GM12878 (cell line): ENCODE measurements around the gene RHCE. TPM values are rescaled to one million over a fixed set of nuclear protein-coding genes. Genes with fewer than 3 reads are reported as not detected.

Experiments used
- ATAC-seq: fragments of 200-7000 bp; cut with Tn5 transposase; 3 replicates; pipeline ENCODE4 v1.9.1; 2020; ENCODE audit warnings: mild to moderate bottlenecking, moderate library complexity
- BruUV-seq: library from RNA; stranded (reverse); fragments of 400-500 nt; replicated peaks from 2 replicates; lab custom pipeline; 2021; lab: Mats Ljungman, UMichigan
- CTCF ChIA-PET: fragments of 300-600 bp; sonication (Branson Sonifier 250); formaldehyde crosslinking; extraction: SDS; loops from one replicate; lab custom pipeline; 2021; ENCODE audit warnings: inconsistent platforms; lab: Yijun Ruan, JAX
- POLR2A ChIA-PET: fragments of 350-600 bp; formaldehyde crosslinking; extraction: SDS; loops from one replicate; lab custom pipeline; 2021; ENCODE audit warnings: inconsistent platforms; lab: Charles Lee
- RAD21 ChIA-PET: fragments of 300-600 bp; sonication (Branson Sonifier 250); formaldehyde crosslinking; loops from one replicate; lab custom pipeline; 2023; ENCODE audit warnings: antibody characterized with exemption; ENCODE audit not compliant: unreplicated experiment; lab: Charles Lee
- SMC1A ChIA-PET: fragments of 300-600 bp; sonication (Branson Sonifier 250); formaldehyde crosslinking; loops from one replicate; lab custom pipeline; 2023; ENCODE audit not compliant: unreplicated experiment, uncharacterized antibody; lab: Charles Lee
- DNase-seq: peaks from one replicate; pipeline ENCODE4 v3.0.0-alpha.2; 2011; ENCODE audit warnings: low read depth, low spot score
- FAIRE-seq: peaks from 3 replicates; lab custom pipeline; 2011; peaks lifted over from hg19 to GRCh38; lab: Jason Lieb, UNC
- H2AFZ ChIP-seq: 2 replicates; pipeline ENCODE4 v1.6.0; 2011; ENCODE audit warnings: low read depth, low read length, control low read depth; ENCODE audit not compliant: control insufficient read depth
- H3K27ac ChIP-seq: 2 replicates; pipeline ENCODE4 v1.5.1; 2011; ENCODE audit warnings: control low read depth; ENCODE audit not compliant: control insufficient read depth, insufficient read depth
- H3K27me3 ChIP-seq, 2 experiments: replicated peaks in 1 of 2; 2 replicates each; pipeline versions ENCODE4 v1.6.0 to v1.6.1; 2011; ENCODE audit warnings: low read length in 1 of 2; ENCODE audit not compliant: control insufficient read depth in 2 of 2, insufficient read depth in 2 of 2
- H3K36me3 ChIP-seq, 2 experiments: 2 replicates each; pipeline ENCODE4 v1.5.1; 2011; ENCODE audit warnings: low read length in 1 of 2; ENCODE audit not compliant: control insufficient read depth in 2 of 2, insufficient read depth in 2 of 2
- H3K4me1 ChIP-seq: 2 replicates; pipeline ENCODE4 v1.6.1; 2011; ENCODE audit warnings: mild to moderate bottlenecking, low read length, moderate library complexity, mixed read lengths; ENCODE audit not compliant: control insufficient read depth, insufficient read depth
- H3K4me2 ChIP-seq: 2 replicates; pipeline ENCODE4 v1.6.0; 2011; ENCODE audit warnings: control low read depth; ENCODE audit not compliant: control insufficient read depth, insufficient read depth
- H3K4me3 ChIP-seq: fragments of 200-600 bp; sonication (generic); 2 replicates; pipeline ENCODE4 v1.5.1; 2016
- H3K79me2 ChIP-seq: 2 replicates; pipeline ENCODE4 v1.6.0; 2011; ENCODE audit warnings: low read length; ENCODE audit not compliant: control insufficient read depth, insufficient read depth
- H3K9ac ChIP-seq: 2 replicates; pipeline ENCODE4 v1.8.0; 2011; ENCODE audit warnings: low read length, control low read depth, mixed read lengths; ENCODE audit not compliant: control insufficient read depth, insufficient read depth
- H3K9me3 ChIP-seq: replicated peaks from 3 replicates; pipeline ENCODE4 v1.5.1; 2011; ENCODE audit warnings: mild to moderate bottlenecking, low read length; ENCODE audit not compliant: control insufficient read depth, insufficient read depth
- H4K20me1 ChIP-seq: 2 replicates; pipeline ENCODE4 v1.6.0; 2011; ENCODE audit not compliant: control insufficient read depth, insufficient read depth
- DPF2 ChIP-seq: fragments of 450-650 bp; IDR thresholded peaks from 2 replicates; pipeline ENCODE4 v1.6.1; 2017; ENCODE audit warnings: mild to moderate bottlenecking
- EGR1 ChIP-seq, 2 experiments: IDR thresholded peaks; 1 replicate in 1 of 2; 2 replicates in 1 of 2; pipeline ENCODE4 v1.6.1; 2011 to 2012; ENCODE audit warnings: low read depth in 2 of 2, low read length in 2 of 2, borderline replicate concordance in 1 of 2, mild to moderate bottlenecking in 1 of 2, moderate library complexity in 1 of 2
- LARP7 ChIP-seq: fragments of 450-650 bp; IDR thresholded peaks from 2 replicates; pipeline ENCODE4 v1.6.1; 2017; ENCODE audit warnings: mild to moderate bottlenecking
- RELA ChIP-seq: fragments of 450-650 bp; IDR thresholded peaks from 2 replicates; pipeline ENCODE4 v1.8.0; 2014; ENCODE audit warnings: borderline replicate concordance; ENCODE audit not compliant: partially characterized antibody
- STAT3 ChIP-seq: IDR thresholded peaks from 2 replicates; pipeline ENCODE4 v1.6.1; 2011; ENCODE audit warnings: low read depth, low read length, improper control_type of control experiment
- ZNF384 ChIP-seq: IDR thresholded peaks from 2 replicates; pipeline ENCODE4 v1.6.1; 2012; ENCODE audit warnings: low read depth, mild to moderate bottlenecking, low read length, improper control_type of control experiment, borderline replicate concordance
- WGBS: methylation state at CpG from one replicate; pipeline ENCODE4 v1.1.6; 2016; ENCODE audit warnings: low lambda C conversion rate; ENCODE audit not compliant: insufficient replicate concordance, insufficient coverage; ENCODE audit errors: missing lambda C conversion rate; 5-methylcytosine and 5-hydroxymethylcytosine counted together
- in situ Hi-C: fragments of 300-500 bp; cut with MboI; formaldehyde crosslinking; loops from 9 replicates; pipeline ENCODE4 v1.14.3; 2018; ENCODE audit warnings: mixed read lengths
- intact Hi-C: fragments of 100-400 bp; cut with micrococcal nuclease; formaldehyde crosslinking; loops from one replicate; pipeline ENCODE4 v1.14.2; 2022; ENCODE audit not compliant: unreplicated experiment
- polyA plus RNA-seq, 11 experiments: library from polyadenylated mRNA; depleted of rRNA in 4 of 11; unstranded in 6 of 11; stranded (reverse) in 5 of 11; fragments of >200 nt; fragmentation: Nextera tagmentation in 4 of 11; fragmentation: Illumina TruSeq in 1 of 11; extraction: Ambion mirVana in 4 of 11; extraction: Trizol in 1 of 11; gene quantifications; 1 replicate in 1 of 11; 2 replicates in 10 of 11; pipeline versions ENCODE4 v1.2.1 to v1.2.3, GENCODE V29; 2011 to 2016; ENCODE audit warnings: inconsistent platforms in 2 of 11, missing spikeins in 2 of 11, low read depth in 1 of 11
- total RNA-seq, 4 experiments: library from RNA; depleted of rRNA in 3 of 4; stranded (reverse); fragments of >200 nt in 3 of 4; fragmentation: Illumina TruSeq in 1 of 4; extraction: Trizol in 1 of 4; gene quantifications; 2 replicates each; pipeline versions ENCODE4 v1.2.1 to v1.2.3, GENCODE V29; 2013 to 2021
- TF ChIP-seq, protein P1 (sequence below): IDR thresholded peaks from 2 replicates; pipeline ENCODE4 v1.6.1; 2012; ENCODE audit warnings: low read depth, low read length, improper control_type of control experiment

Gene RHCE
- total and polyA plus RNA-seq, 10 of the 15 experiments (the other 5 are each of a cell fraction or from before 2014, with no cell fraction given), result 0.06 to 0.41 (median 0.22) TPM; not detected in 2

DNA sequence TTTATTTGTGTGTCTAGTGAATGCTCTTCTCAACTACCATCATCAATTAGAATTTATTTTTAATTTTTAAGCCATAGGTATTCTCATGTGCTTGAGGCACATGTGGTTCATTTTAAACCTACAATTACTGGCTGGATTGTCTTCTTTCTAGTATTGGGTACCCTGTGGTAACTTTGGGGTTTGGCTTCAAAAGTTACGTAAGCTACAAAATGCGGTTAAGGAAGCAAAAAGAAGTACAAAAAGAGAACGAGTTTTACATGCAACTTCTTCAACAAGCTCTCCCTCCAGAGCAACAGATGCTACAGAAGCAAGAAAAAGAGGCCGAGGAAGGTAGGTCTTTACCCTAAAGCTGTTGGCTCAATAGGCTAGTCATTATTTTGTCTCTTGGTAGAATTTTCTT lies 35.9 kb upstream of the RHCE start:
- TF ChIP-seq, protein P1, sequence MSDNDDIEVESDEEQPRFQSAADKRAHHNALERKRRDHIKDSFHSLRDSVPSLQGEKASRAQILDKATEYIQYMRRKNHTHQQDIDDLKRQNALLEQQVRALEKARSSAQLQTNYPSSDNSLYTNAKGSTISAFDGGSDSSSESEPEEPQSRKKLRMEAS, result no peak
- TF ChIP-seq EGR1 (IDR thresholded peaks at IDR 0.05; ENCODE audit: borderline replicate concordance in 1 of 2, low read depth in 2 of 2, low read length in 2 of 2) (no peak), STAT3 (no peak), ZNF384 (no peak), RELA (no peak), DPF2 (no peak), LARP7 (no peak)
- DNase-seq (no peak), FAIRE-seq (no peak), ATAC-seq (no peak)
- Histone ChIP-seq H3K79me2 (no peaks in the 10 kb centered on the region), H2AFZ (no peak overlapping the region), H3K27ac (no peak overlapping the region), H3K4me1 (peaks cover 5% of the 10 kb centered on the region), H3K27me3 (no peaks in the 10 kb centered on the region), H4K20me1 (no peaks in the 10 kb centered on the region), H3K9ac (no peak overlapping the region), H3K36me3 (peaks cover 6 to 18% of the 10 kb centered on the region in 2 experiments; a peak in 3 of 4 replicates), H3K4me3 (no peak overlapping the region), H3K9me3 (no peaks in the 10 kb centered on the region), H3K4me2 (no peak overlapping the region)
- WGBS, result 82% methylated on average over 4 of the region's 4 CpGs
- ChIA-PET RAD21 (no interaction called here), POLR2A (interaction anchor here (1.0 kb wide), 1 partner anchor 20 kb away, joined by 4 read pairs; no protein-coding TSS in a partner anchor), SMC1A (interaction anchor here (0.8 to 1.2 kb wide), 3 partner anchors 8 to 16 kb away, joined by 3 read pairs; no protein-coding TSS in a partner anchor), CTCF (interaction anchor here (0.5 to 3.7 kb wide), 3 partner anchors 25 to 556 kb away, joined by 4 to 21 read pairs (median 4); no protein-coding TSS in a partner anchor)
- in situ Hi-C loops, result no loop called here
- intact Hi-C loops, result no loop called here
- BruUV-seq, result no TSS peak
